GM12874 (cell line): ENCODE measurements around the gene MUC2.

ENCODE experiments used
- CTCF ChIP-seq: IDR thresholded peaks from 2 replicates; pipeline ENCODE4 v1.5.1; 2011; ENCODE audit warnings: low read depth, mild to moderate bottlenecking, control low read depth, low read length, moderate library complexity; ENCODE audit not compliant: insufficient read depth

MUC2 gene

GRCh38 chr11:1074244-1075221 is at the start of gene MUC2:
Gene MUC2 (plus strand): TSS chr11:1074874.
- no peak for TF ChIP-seq CTCF

- TF ChIP-seq CTCF: no peak
Measured at GRCh38 chr11:1025410-1026162, 49.1 kb upstream of the MUC2 start.

GRCh38 chr11:1026163-1026450 is 48.6 kb upstream of the MUC2 start:
- no peak for TF ChIP-seq CTCF

- no peak for TF ChIP-seq CTCF
Measured at GRCh38 chr11:1026641-1027482, 47.8 kb upstream of the MUC2 start.

GRCh38 chr11:1027483-1028290 is 47.0 kb upstream of the MUC2 start:
- TF ChIP-seq CTCF: no peak

GRCh38 chr11:1028291-1028540 is 46.5 kb upstream of the MUC2 start:
- no peak for TF ChIP-seq CTCF
